NCI-H345 (cell line): Measurements from ENCODE around the gene TSPO2.

Source experiments
- DNase-seq: peaks from one replicate; lab custom pipeline; 2025; lab: John Stamatoyannopoulos, UW

The TSPO2 gene

DNA sequence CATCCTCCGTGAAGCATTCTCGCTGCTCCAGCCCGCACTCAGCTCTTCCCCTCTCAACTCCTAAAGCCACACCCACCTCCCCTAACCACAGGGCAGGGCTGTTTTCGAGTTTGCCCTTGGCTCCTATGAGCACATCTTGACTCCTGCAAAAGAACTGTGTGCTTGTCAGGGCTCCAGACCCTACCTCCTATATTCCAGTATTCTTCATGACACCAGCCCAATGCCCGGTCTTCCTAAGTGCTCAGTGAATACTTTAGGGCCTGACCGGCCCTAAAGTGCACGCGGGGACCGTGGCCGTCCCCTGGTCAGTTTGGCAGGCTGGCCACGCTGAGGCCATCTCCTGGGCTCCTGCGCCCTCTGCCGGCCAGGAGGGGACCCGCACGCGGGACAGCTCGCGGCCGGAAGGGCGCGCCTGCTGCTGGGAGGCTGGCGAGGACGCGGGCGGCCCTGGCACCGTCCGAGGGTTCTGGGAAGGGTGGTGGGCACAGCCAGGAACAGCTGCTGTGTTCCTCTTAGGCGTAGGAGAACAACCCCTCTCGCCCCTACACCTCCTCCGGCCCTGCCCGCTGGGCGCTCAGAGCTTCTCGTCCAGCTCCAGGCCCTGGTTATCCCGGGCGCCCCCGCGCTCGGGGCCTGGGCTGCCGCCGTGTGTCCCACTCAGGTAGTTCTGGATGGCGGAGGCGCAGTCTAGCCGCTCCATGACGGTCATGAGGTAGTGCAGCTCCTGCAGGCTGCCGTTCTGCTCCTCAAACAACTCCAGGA, 14.3 kb upstream of the TSPO2 start:
- DNase-seq = no peak

DNA sequence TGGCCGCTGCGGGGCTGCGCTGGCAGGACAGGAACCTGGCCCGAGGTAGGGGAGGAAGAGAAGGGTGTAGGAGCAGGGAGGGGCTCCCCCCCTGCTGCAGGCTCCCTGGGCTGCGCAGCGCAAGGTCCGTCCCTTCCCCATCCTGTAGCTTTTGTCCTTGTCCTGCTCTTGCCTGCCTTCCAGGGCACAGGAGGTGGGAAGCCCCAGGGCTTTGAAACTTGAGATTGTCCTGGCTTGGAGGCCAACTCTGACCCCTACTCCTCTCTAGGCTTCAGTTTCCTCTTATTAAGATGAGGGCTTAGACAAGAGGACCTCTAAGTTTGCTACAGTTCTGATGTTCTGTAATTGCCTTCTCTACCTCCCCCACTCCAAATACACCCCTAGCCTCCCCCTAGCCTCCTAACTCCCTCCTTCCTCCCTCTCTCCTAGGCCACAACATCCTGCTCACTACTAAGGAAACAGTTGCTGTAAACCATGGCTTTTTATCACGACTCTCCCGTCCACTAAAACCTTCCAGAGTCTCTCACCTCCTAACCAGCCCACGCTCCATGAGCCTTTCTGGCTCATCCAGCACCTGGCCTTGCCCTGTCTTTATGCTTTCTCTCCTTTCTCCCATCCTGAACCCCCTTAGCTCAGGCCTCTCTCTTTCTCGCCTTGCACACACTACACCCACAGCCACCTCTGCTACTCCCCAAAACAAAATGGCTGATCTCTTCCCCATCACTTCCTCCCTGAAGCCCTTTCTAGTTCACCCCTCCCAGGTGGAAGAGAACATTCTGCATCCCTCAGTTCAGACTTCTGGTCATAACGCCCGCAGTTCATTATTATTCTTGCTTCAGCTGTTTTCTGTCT, 13.5 kb upstream of the TSPO2 start:
- DNase-seq = no peak

DNA sequence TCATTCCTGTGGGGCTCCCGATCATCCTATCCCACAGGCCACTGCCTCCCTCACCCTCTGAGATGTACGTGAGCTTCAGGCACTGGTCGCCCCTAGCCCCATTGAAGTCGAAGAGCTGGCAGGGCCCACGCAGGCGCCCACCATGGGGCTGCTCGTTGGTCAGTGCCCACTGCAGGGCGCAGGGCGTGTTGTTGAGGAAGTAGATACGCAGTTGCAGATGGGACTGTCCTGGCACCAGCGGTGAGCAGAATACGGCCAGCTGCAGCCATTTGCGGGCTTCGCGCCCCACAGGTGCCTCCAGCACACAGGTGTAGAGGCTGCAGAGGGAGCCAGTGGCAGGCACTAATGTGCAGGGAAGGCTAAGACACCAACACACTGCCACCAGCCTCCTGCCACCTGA, 9.4 kb upstream of the TSPO2 start:
- DNase-seq = no peak

DNA sequence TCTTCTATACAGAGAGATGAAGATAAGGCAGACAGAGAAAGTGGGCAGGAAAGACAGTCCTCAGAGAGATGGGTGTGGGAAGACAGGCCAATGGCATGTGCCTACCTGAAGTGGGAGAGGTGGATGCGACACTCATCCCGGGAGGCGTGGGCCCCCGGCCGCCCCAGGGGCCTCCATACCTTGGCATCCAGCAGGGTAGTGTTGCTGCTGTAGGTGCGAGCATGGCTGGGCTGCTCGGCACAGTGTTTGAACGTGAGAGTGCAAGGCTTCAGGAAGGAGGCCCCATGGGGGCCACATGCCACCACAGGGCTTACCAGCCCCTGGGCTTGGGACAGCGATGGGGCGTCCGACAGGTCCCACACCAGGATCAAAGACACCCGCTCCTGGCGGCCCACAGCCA, 8.5 kb upstream of the TSPO2 start:
- DNase-seq = no peak

DNA sequence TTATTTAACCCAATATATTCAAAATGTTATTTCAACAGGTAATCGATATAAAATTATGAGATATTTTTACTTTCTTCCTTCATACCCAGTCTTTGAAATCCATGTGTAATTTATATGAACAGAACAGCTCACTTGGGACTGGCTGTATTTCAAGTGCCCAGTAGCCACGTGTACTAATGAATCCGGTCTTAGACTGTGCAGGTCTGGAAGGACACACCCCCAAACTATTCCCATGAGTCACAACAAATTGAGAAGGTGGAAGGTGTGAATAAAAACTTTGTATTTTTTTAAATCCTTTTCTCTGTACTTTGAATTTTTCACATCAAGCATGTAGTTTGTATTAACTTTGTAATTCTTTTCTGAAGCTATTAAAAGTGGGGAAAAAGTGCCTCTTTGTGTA, 6.1 kb upstream of the TSPO2 start:
- no peak for DNase-seq

DNA sequence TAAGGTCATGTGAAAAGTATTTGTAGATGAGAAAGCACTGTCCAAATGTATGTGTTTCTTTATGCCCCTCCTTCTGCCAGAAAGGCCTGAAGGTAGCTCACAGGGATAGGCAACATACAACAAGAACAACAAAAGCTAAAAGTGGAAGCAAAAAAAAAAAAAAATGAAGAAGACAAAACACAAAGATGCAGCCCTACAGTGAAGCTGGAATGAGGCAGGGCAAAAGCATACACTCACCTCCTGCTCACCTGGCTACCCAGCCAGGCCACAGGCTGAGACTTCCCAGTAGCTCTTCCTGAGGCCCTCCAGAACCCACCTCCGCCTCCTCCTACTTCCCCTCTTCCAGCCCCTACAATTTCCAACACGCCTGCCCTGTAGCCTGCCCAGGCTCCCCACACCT, 5.7 kb upstream of the TSPO2 start:
- DNase-seq = no peak

DNA sequence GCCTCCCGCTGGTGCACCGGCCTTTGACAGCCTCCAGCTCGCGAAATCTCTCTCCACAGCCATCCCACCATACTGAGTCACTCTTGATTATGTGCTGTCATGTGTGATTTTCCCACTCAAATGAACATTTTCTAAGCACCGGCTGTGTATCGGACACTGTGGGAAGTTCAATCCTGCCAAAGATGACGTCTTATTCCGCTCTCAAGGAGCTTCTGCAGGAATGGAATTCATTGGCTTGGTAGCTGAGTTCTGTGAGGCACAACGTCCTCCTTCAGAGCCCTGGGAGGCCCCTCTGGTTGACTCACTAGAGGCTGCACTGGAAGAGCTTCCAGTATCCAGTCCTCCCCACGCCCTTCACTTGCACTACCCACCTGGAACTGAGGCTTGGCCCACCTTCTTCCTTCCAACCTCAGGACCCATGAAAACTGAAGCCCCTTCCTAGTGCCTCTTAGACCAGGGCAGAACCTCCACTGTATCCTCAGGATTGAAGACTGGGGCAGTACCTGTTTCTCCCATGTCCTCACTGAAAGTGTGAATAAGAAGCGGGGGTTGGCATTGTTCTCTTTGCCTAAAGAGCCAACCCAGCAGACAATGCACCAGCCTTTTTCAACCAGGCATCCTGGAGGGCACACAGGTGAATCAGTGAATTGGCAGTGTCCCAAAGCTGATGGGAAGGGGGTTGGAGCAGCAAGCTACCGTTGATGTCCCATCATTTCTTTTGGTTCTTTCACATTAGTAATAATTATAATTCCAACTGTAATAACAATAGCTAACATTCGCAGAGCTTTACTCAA, 5.0 kb upstream of the TSPO2 start:
- peak; percentile 70 for DNase-seq

DNA sequence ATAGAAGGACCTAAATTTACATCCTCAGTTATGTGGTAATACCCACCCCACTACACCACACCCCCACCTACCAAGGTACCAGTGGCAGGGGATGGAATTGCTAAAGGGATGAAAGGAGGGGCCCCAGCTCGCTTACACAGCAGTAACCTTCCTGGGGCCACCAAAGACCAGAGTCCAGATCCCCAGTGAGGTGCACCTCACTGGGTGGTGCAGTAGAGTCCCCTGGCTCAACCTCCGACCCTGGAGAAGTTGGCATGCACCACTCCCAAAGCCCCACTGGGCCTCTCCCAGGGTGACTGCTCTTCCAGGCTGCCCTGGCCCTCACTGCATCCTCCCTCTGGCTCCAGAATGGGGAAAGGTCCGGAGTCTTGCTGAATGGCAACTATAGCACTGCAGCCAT, 4.1 kb upstream of the TSPO2 start:
- DNase-seq = no peak

DNA sequence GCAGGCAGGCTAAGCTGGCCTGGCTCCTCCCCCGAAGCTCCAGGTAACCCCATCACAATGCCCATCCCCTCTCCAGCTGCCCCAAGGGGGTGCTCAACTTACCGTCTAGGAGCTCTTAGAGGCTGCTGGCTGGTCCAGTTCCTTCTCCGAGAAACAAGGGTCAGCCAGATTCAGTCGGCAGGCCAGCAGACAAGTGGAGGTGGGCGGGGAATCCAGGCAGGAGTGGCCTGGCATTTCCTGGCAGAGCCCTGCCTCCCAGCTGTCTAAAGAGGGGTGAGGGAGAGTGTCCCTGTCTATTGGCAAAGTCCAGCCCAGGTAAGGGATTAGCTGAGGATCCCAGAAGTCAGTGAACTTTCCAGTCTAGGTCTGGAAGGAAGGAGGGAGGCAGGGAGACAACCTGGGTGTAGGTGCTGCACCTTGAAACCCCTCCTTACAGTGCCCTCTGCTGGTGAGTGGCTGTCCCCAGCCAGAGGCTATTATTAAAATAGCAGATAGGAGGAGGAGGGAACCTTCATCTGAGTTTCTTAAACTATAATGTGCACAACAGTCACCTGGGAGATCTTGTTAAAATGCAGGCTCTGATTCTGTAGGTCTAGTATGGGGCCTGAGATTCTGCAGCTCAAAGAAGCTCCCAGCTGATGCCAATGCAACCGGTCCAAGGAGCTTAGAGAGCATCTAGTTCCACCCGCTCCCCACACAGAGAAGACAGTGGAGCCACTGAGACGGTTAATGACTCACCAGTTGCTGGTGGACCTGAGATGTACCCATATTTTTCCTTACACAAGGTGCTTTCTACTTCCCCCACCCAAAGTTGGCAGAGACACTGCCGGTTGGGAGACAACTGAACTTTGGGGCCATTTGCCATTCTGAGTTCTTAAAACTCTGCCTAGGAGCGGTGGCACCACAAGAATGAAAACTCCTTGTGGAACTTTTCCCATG, 2.9 kb upstream of the TSPO2 start, which contains the start of gene UNC5CL:
UNC5CL (minus strand) TSS at position 162 of the 939 bp plus-strand sequence. CDS start 4,147 bp downstream, outside the sequence.
- DNase-seq = peak; percentile 33

DNA sequence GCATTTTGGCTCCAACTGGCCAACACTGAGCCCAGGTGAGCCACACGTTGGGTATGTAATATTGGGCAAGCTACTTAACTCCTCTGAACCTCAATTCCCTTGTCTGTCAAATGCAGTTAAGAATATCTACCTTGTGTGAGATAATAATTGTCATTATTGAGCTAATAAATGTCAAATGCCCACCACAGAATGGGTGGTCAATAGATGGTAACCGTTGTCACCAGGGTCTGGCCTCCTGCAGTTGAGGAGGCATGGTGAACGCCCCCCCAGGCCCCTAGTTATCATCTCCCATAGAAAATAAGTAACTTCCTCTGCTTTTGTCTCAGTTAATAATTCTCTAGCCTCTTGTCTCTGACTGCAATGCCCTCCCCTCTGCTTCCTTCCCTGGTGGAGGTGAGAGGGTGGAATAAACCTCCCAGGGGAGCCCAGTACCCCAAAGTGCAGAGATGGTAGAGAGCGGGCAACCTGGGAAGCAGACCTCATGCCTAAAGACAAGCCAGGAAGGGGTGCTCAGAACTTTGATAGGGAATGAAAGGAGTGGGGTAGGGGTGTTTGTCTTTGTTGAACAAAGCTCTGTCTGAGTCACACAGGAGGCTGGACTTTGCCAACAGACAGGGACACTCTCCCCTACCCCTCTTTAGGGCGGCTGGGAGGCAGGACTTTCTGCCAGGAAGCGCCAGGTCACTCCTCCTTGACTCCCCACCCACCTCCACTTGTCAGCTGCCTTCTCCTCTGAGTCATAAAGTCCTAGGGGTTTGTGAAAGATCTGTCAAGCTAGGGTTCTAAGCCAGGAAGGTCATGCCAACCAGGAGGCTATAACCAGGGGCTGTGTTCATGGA, 1.9 kb upstream of the TSPO2 start:
- no peak for DNase-seq

DNA sequence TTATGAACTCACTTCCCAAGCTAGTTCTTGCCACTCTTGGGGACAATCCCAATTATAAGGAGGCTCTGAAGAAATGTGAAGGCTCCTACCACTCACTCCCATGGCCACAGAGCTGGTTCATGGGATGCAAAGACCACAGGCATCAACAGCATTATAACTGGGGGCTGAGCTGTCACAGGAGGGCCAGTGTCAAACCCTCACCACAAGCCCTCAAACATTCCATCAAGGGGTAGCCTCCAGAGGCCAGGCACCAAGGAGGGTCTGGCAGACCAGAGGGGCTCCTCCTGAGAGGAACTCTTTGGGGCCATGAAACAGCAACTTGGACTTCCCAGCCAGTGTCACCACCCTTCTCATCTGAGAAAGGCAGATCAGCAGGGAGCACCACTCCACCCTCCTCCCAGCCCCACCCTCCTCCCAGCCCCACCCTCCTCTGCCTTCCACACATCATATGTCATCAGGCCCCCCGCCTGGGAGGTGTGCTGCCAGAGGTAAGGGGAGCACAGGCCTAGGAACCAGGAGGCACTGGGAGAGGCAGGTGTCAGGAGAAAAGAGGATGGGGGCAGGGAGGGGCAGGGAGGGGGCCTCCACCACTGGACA, 1.2 kb upstream of the TSPO2 start:
- no peak for DNase-seq

DNA sequence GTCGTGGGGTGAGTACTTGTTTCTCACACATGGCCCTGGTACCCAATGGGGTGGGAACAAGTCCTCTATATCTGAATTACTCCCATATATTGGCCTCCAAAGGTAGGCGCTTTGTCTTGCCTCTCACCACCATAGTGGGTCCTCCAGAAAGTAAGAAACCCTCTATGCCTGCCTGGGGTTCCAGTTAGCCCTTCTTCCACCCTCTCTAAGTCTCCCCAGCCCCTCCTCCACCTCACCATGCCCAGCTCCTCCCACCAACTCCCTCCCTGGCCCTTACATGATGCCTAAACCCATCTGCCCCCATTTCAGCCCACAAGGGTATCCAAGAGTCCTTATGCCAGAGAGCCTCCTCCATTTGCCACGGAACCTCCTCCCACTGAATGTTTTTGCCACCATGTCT, 884 bp downstream of the TSPO2 start:
- no peak for DNase-seq

DNA sequence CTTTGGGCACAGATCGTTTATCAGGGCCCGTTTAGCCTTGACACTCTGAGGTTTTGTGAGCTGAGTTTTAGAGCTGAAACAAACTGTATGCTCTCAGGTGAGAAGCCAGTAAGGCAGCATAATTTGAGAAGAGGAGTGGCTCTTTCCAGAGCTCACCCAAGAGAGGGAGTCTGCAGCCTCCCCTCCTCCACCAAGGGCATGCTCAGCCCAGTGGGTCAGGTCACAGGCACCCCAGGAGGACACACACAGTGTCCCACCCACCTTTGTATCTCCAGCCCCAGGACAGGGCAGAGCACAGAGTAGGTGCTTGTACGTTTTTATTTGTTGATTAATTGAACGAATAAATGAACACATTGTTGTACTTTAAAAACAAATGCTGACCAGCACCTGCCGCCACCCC, 3.4 kb downstream of the TSPO2 start:
- no peak for DNase-seq

DNA sequence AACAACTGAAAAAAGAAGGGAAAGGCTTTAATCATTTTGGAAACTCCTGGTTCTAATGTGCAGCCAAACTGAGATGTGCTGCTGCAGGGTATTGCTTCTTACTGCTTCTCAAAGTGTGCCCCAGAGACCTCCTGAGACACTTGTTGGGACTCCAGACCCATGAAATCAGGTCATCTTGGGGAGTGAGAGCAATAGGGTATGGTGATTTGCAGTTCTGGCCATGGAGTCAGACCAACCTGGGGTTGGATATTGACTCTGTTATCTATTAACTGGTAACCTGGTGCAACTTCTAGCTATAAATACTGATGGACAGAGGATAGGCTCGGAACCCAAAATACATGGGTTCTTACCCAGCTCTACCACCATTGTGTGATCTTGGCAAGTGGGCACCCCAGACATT, 3.8 kb downstream of the TSPO2 start:
- DNase-seq = no peak

DNA sequence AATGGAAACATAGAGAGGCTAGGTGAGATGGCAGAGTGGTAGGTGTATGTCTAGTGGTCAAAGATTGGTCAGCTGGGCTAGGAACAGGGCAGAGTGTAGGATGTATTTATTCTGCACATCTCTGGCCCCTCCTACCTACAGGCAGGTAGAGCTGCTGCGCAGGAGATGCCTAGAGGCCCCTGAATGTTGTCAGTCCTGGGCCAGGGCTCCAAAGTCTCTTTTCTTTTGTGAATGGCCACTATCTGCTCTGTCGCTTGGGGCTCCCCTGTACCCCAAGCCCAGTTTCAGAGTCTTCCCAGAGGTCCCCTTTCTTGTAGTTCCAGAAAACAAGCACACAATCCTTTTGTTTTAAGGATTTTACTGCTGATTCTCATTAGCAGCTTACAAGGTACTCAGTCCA, 5.0 kb downstream of the TSPO2 start:
- DNase-seq = no peak

DNA sequence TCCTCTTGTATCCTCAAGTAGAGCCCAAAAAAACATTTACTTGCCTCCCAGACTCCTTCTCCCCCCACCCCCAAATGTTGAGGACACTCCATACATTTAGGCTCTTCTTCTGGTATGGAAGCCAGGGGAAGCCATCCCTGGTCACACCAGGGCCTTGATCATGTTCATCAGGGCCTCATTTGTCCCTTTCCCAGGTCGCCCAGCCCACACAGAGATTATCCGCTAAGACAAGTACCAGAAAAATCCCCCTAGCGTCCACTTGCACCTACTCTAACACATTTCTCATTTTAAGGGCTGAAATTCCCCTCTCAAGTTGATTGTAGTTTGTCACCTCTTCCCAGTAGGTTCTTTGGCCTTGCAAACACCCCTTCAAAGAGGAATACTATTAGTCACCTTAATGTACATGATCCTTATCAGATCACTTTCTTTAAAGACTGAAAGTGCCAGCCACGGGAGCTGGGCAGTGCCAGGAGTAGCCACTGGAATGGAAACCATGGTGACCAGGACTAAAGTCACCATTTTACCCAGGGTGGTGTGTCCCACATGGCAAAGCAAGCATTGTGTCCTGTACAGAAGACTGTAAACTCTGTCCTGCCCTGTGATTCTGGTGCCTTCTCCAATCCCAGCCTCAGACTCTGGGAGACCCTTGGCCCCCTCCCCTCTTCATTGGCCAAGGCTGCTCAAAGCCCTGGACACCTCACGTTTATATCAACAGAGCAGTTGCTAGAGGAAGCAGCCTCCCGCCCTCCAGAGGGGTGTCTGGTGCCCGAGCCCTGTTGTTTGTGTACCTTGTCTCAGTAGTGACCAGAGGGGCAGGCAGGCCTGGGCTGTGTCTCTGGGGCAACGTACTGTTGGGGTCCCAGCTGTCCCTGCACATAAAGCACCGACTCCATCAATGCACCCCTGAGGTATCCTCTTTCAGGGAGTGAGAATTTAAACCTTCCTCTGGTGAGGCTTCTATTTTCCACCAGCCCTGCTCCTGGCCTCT, 5.8 kb downstream of the TSPO2 start:
- DNase-seq = no peak

DNA sequence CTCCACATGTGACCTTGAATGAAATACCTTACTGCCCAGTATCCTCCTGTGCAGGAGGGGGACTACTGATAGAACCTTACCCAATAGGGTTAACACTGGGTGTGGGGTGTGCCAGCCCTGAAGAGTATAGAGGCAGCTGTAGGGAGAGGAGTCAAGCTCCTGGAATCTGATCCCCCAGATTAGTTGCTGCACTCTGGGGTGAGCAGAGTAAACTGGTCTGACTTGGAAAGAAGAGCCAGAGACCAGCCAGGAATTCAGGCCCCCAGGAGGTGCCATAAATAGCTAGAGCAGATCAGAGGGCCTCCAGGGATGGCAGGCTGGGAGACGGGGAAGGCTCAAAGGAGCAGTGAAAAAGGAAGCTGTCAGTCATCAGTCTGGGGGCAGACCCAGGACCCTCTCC, 7.3 kb downstream of the TSPO2 start:
- DNase-seq = no peak

DNA sequence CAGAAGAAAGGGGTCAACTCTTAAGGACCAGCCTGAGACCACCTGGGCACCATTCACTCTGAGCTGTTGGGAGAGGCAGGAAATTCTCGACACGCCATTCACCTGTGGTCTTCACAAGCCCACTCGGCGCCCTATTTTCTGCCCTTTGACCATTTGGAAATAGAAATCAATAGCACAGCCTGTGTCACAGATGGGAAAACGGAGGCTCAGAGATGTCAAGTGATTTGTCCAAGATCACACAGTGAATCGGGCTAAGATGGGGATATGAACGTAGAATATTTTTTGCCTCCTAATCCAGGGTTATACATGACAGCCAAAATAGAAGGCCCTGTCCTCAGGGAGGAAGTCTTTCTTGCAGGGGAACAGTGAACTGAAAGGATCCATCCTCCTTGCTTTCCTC, 7.7 kb downstream of the TSPO2 start:
- DNase-seq = no peak

DNA sequence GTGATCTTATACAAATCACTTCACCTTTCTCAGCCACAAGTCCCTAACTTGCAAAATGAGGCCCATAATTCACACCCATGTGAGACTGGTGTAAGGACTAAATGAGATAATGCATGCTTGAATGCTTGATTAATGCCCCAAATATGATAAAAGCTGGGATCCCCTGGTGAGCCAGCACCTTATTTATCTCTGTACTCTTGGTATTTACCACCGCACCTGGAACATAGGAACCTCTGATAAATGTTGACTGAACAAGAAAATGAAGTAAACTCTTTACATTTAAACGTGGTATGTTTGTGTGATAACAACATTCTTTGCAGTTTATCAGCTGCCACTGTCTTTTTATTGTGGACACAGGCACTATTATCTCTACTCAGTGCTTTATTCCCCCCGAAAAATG, 8.3 kb downstream of the TSPO2 start:
- DNase-seq = no peak
